Fibroblast of lung (primary cell): Measurements from ENCODE around the gene NEK6. TPM values are rescaled to one million over a fixed set of nuclear protein-coding genes. Genes with fewer than 3 reads are reported as not detected.

ENCODE experiments used
- DNase-seq, 2 donors: peaks; one replicate each; pipeline versions ENCODE4 v3.0.0 to v3.0.0-alpha.2; 2010; ENCODE audit warnings: low read depth in 2 of 2
- H2AFZ ChIP-seq: 2 replicates; pipeline ENCODE4 v1.5.1; 2012; ENCODE audit warnings: low read length, control low read depth, inconsistent platforms
- H3K27ac ChIP-seq: 2 replicates; pipeline ENCODE4 v1.5.1; 2011; ENCODE audit warnings: low read length, control low read depth; ENCODE audit not compliant: insufficient read depth
- H3K27me3 ChIP-seq: 2 replicates; pipeline ENCODE4 v1.5.1; 2011; ENCODE audit warnings: mild to moderate bottlenecking, low read length; ENCODE audit not compliant: control insufficient read depth, insufficient read depth
- H3K36me3 ChIP-seq: 2 replicates; pipeline ENCODE4 v1.5.1; 2011; ENCODE audit warnings: low read length; ENCODE audit not compliant: control insufficient read depth, insufficient read depth
- H3K4me1 ChIP-seq: 2 replicates; pipeline ENCODE4 v1.5.1; 2011; ENCODE audit warnings: low read length; ENCODE audit not compliant: control insufficient read depth, insufficient read depth; ENCODE audit errors: extremely low read depth
- H3K4me2 ChIP-seq: 2 replicates; pipeline ENCODE4 v1.5.1; 2011; ENCODE audit warnings: low read length, control low read depth; ENCODE audit not compliant: insufficient read depth; ENCODE audit errors: extremely low read depth
- H3K4me3 ChIP-seq, 4 experiments: fragments of 200-600 bp in 1 of 4; sonication (generic) in 1 of 4; replicated peaks in 1 of 4; 2 replicates each; pipeline ENCODE4 v1.5.1; 2011 to 2016; ENCODE audit warnings: low read length in 4 of 4, low read depth in 3 of 4, mild to moderate bottlenecking in 3 of 4, control low read depth in 2 of 4, inconsistent platforms in 1 of 4, mixed read lengths in 1 of 4; ENCODE audit not compliant: insufficient read depth in 1 of 4; ENCODE audit errors: control extremely low read depth in 1 of 4
- H3K79me2 ChIP-seq: 2 replicates; pipeline ENCODE4 v1.5.1; 2012; ENCODE audit warnings: mild to moderate bottlenecking, low read length, inconsistent platforms; ENCODE audit not compliant: control insufficient read depth, insufficient read depth
- H3K9ac ChIP-seq: 2 replicates; pipeline ENCODE4 v1.5.1; 2011; ENCODE audit warnings: mild to moderate bottlenecking, low read length, control low read depth; ENCODE audit not compliant: insufficient read depth
- H3K9me3 ChIP-seq: 2 replicates; pipeline ENCODE4 v1.5.1; 2012; ENCODE audit warnings: low read depth, low read length; ENCODE audit not compliant: control insufficient read depth, insufficient read depth
- H4K20me1 ChIP-seq: 2 replicates; pipeline ENCODE4 v1.5.1; 2011; ENCODE audit warnings: low read length; ENCODE audit not compliant: control insufficient read depth, insufficient read depth; ENCODE audit errors: extremely low read depth
- EZH2 ChIP-seq: IDR thresholded peaks from 2 replicates; pipeline ENCODE4 v1.5.1; 2012; ENCODE audit warnings: low read length, control low read depth, mild to moderate bottlenecking; ENCODE audit errors: missing control alignments
- polyA plus RNA-seq, 2 donors: library from polyadenylated mRNA; depleted of rRNA in 1 of 2; stranded (reverse) in 1 of 2; unstranded in 1 of 2; fragments of >200 nt; gene quantifications; 2 replicates each; pipeline ENCODE4 v1.2.1, GENCODE V29; 2011 to 2012; ENCODE audit warnings: missing spikeins in 1 of 2
- total RNA-seq: library from RNA; depleted of rRNA; stranded (reverse); fragments of >200 nt; gene quantifications from 2 replicates; pipeline ENCODE4 v1.2.1, GENCODE V29; 2014
- TF ChIP-seq, protein P1 (sequence below), 2 donors: IDR thresholded peaks in 1 of 2; conservative IDR thresholded peaks in 1 of 2; 1 replicate in 1 of 2; 2 replicates in 1 of 2; pipeline ENCODE4 v1.5.1; 2011 to 2012; ENCODE audit warnings: low read length in 2 of 2, control low read depth in 1 of 2, inconsistent platforms in 1 of 2, low read depth in 1 of 2, mild to moderate bottlenecking in 1 of 2

The NEK6 gene
- total and polyA plus RNA-seq, 2 donors (not counting 1 experiment from before 2014, with no cell fraction given): 71.2 to 71.4 TPM

DNA sequence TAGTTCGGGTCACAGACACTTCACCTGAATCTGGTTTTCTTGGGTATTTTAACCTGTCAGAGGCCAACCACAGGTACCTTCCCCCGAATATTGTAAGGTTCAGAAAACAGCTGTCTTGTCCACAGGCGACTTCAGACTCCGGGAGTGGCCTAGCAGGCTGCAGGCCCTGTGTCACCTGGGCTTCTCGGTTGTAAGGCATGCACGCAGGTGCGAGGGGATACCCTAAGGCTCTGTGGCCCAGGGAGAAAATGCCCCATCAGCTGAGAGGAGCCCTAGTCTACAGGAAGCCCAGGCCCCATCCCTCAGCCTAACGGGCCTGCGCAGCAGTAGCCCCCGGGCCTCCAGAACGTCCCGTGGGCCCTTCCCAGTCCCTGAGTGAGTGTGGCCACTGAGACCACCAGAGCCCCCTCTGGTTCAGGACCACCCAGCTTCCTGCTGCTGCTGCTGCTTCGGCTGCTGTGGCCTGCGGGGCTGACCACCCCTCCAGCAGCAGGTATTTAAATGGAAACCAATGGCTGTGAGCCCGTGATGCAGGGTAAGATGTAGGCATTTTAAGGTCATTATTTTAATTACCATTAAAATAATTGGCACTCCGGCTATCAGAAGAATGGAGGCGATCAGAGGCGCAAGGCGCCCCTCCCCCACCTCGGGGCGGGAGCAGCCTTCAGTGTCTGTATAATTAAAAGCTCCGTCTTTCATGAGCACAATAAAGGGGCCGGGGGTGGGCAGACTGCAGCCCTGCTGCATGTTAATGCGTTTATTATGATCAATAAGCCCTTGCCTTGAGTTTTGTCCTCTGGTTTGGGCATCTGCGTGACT lies 92.1 kb downstream of the NEK6 start:
- Histone ChIP-seq H3K27ac (no peak overlapping the region), H3K27me3 (no peaks in the 10 kb centered on the region), H3K4me3 (no peak overlapping the region), H3K4me2 (no peak overlapping the region), H4K20me1 (no peaks in the 10 kb centered on the region), H3K9ac (no peak overlapping the region), H3K9me3 (no peaks in the 10 kb centered on the region), H3K36me3 (peaks cover 60% of the 10 kb centered on the region), H2AFZ (no peak overlapping the region), H3K4me1 (no peaks in the 10 kb centered on the region), H3K79me2 (peaks cover 6% of the 10 kb centered on the region)
- TF ChIP-seq EZH2: no peak
- TF ChIP-seq, protein P1, sequence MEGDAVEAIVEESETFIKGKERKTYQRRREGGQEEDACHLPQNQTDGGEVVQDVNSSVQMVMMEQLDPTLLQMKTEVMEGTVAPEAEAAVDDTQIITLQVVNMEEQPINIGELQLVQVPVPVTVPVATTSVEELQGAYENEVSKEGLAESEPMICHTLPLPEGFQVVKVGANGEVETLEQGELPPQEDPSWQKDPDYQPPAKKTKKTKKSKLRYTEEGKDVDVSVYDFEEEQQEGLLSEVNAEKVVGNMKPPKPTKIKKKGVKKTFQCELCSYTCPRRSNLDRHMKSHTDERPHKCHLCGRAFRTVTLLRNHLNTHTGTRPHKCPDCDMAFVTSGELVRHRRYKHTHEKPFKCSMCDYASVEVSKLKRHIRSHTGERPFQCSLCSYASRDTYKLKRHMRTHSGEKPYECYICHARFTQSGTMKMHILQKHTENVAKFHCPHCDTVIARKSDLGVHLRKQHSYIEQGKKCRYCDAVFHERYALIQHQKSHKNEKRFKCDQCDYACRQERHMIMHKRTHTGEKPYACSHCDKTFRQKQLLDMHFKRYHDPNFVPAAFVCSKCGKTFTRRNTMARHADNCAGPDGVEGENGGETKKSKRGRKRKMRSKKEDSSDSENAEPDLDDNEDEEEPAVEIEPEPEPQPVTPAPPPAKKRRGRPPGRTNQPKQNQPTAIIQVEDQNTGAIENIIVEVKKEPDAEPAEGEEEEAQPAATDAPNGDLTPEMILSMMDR (conservative IDR thresholded peaks at IDR 0.05 in 1 of 2, IDR thresholded peaks at IDR 0.05 in 1 of 2; ENCODE audit: low read depth in 1 of 2, low read length in 2 of 2): no peak
- no peak for DNase-seq

DNA sequence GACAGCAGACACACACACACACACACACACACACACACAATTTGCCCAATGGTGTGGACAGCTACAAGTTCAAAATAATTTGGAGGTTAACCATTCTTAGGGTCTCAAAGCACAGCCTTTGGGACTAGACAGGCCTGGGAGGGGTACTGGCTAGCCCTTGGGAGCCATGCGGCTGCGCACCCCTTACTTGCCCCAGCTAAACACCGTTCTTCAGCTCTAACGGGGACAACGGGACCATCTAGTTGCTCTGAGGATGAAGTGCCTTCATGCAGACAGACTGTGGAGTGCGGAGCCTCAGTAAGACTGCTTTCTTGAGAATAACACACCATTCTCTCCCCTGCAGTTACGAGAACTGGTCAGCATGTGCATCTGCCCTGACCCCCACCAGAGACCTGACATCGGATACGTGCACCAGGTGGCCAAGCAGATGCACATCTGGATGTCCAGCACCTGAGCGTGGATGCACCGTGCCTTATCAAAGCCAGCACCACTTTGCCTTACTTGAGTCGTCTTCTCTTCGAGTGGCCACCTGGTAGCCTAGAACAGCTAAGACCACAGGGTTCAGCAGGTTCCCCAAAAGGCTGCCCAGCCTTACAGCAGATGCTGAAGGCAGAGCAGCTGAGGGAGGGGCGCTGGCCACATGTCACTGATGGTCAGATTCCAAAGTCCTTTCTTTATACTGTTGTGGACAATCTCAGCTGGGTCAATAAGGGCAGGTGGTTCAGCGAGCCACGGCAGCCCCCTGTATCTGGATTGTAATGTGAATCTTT lies 92.9 kb downstream of the NEK6 start:
- no peaks in the 10 kb centered on the region for H3K9me3 ChIP-seq

More for the DNA sequence above, 92.9 kb downstream of the NEK6 start:
- no peak overlapping the region for H3K4me2 ChIP-seq
- peaks cover 61% of the 10 kb centered on the region for H3K36me3 ChIP-seq
- H3K9ac ChIP-seq: no peak overlapping the region
- TF ChIP-seq, protein P1 (conservative IDR thresholded peaks at IDR 0.05 in 1 of 2, IDR thresholded peaks at IDR 0.05 in 1 of 2; ENCODE audit: low read depth in 1 of 2, low read length in 2 of 2): no peak
- no peak for TF ChIP-seq EZH2
- H3K27ac ChIP-seq: no peak overlapping the region
- peaks cover 14% of the 10 kb centered on the region for H3K79me2 ChIP-seq
- H3K4me1 ChIP-seq: no peaks in the 10 kb centered on the region
- no peak overlapping the region for H2AFZ ChIP-seq
- H4K20me1 ChIP-seq: no peaks in the 10 kb centered on the region
- no peaks in the 10 kb centered on the region for H3K27me3 ChIP-seq
- no peak overlapping the region for H3K4me3 ChIP-seq
- DNase-seq: no peak
